GM12878 (cell line): ENCODE results near the gene CPNE4. TPM values are rescaled to one million over a fixed set of nuclear protein-coding genes. Genes with fewer than 3 reads are reported as not detected.

Experiments
- ATAC-seq: fragments of 200-7000 bp; cut with Tn5 transposase; 3 replicates; pipeline ENCODE4 v1.9.1; 2020; ENCODE audit warnings: mild to moderate bottlenecking, moderate library complexity
- BruUV-seq: library from RNA; stranded (reverse); fragments of 400-500 nt; replicated peaks from 2 replicates; lab custom pipeline; 2021; lab: Mats Ljungman, UMichigan
- CTCF ChIA-PET: fragments of 300-600 bp; sonication (Branson Sonifier 250); formaldehyde crosslinking; extraction: SDS; loops from one replicate; lab custom pipeline; 2021; ENCODE audit warnings: inconsistent platforms; lab: Yijun Ruan, JAX
- POLR2A ChIA-PET: fragments of 350-600 bp; formaldehyde crosslinking; extraction: SDS; loops from one replicate; lab custom pipeline; 2021; ENCODE audit warnings: inconsistent platforms; lab: Charles Lee
- RAD21 ChIA-PET: fragments of 300-600 bp; sonication (Branson Sonifier 250); formaldehyde crosslinking; loops from one replicate; lab custom pipeline; 2023; ENCODE audit warnings: antibody characterized with exemption; ENCODE audit not compliant: unreplicated experiment; lab: Charles Lee
- SMC1A ChIA-PET: fragments of 300-600 bp; sonication (Branson Sonifier 250); formaldehyde crosslinking; loops from one replicate; lab custom pipeline; 2023; ENCODE audit not compliant: unreplicated experiment, uncharacterized antibody; lab: Charles Lee
- DNase-seq: peaks from one replicate; pipeline ENCODE4 v3.0.0-alpha.2; 2011; ENCODE audit warnings: low read depth, low spot score
- FAIRE-seq: peaks from 3 replicates; lab custom pipeline; 2011; peaks lifted over from hg19 to GRCh38; lab: Jason Lieb, UNC
- H2AFZ ChIP-seq: 2 replicates; pipeline ENCODE4 v1.6.0; 2011; ENCODE audit warnings: low read depth, low read length, control low read depth; ENCODE audit not compliant: control insufficient read depth
- H3K27ac ChIP-seq: 2 replicates; pipeline ENCODE4 v1.5.1; 2011; ENCODE audit warnings: control low read depth; ENCODE audit not compliant: control insufficient read depth, insufficient read depth
- H3K27me3 ChIP-seq, 2 experiments: replicated peaks in 1 of 2; 2 replicates each; pipeline versions ENCODE4 v1.6.0 to v1.6.1; 2011; ENCODE audit warnings: low read length in 1 of 2; ENCODE audit not compliant: control insufficient read depth in 2 of 2, insufficient read depth in 2 of 2
- H3K36me3 ChIP-seq, 2 experiments: 2 replicates each; pipeline ENCODE4 v1.5.1; 2011; ENCODE audit warnings: low read length in 1 of 2; ENCODE audit not compliant: control insufficient read depth in 2 of 2, insufficient read depth in 2 of 2
- H3K4me1 ChIP-seq: 2 replicates; pipeline ENCODE4 v1.6.1; 2011; ENCODE audit warnings: mild to moderate bottlenecking, low read length, moderate library complexity, mixed read lengths; ENCODE audit not compliant: control insufficient read depth, insufficient read depth
- H3K4me2 ChIP-seq: 2 replicates; pipeline ENCODE4 v1.6.0; 2011; ENCODE audit warnings: control low read depth; ENCODE audit not compliant: control insufficient read depth, insufficient read depth
- H3K4me3 ChIP-seq: fragments of 200-600 bp; sonication (generic); 2 replicates; pipeline ENCODE4 v1.5.1; 2016
- H3K79me2 ChIP-seq: 2 replicates; pipeline ENCODE4 v1.6.0; 2011; ENCODE audit warnings: low read length; ENCODE audit not compliant: control insufficient read depth, insufficient read depth
- H3K9ac ChIP-seq: 2 replicates; pipeline ENCODE4 v1.8.0; 2011; ENCODE audit warnings: low read length, control low read depth, mixed read lengths; ENCODE audit not compliant: control insufficient read depth, insufficient read depth
- H3K9me3 ChIP-seq: replicated peaks from 3 replicates; pipeline ENCODE4 v1.5.1; 2011; ENCODE audit warnings: mild to moderate bottlenecking, low read length; ENCODE audit not compliant: control insufficient read depth, insufficient read depth
- H4K20me1 ChIP-seq: 2 replicates; pipeline ENCODE4 v1.6.0; 2011; ENCODE audit not compliant: control insufficient read depth, insufficient read depth
- BCL11A ChIP-seq: IDR thresholded peaks from 2 replicates; pipeline ENCODE4 v1.6.1; 2011; ENCODE audit warnings: low read depth, low read length
- BMI1 ChIP-seq: fragments of 450-650 bp; IDR thresholded peaks from 2 replicates; pipeline ENCODE4 v1.6.1; 2016; ENCODE audit warnings: mild to moderate bottlenecking, moderate library complexity, borderline replicate concordance
- CBX5 ChIP-seq: sonication (generic); IDR thresholded peaks from 2 replicates; pipeline ENCODE4 v1.6.1; 2016; ENCODE audit warnings: low read depth, moderate library complexity, mild to moderate bottlenecking, inconsistent platforms
- E2F8 ChIP-seq: fragments of 450-650 bp; IDR thresholded peaks from 2 replicates; pipeline ENCODE4 v1.6.1; 2018; ENCODE audit warnings: mild to moderate bottlenecking, low read depth, moderate library complexity; ENCODE audit not compliant: partially characterized antibody
- HDAC6 ChIP-seq: fragments of 200-600 bp; sonication (generic); IDR thresholded peaks from one replicate; pipeline ENCODE4 v1.8.0; 2017; ENCODE audit warnings: antibody characterized with exemption; ENCODE audit not compliant: unreplicated experiment
- IKZF1 ChIP-seq: fragments of 450-650 bp; conservative IDR thresholded peaks from 2 replicates; pipeline ENCODE4 v1.6.1; 2017; ENCODE audit warnings: antibody characterized with exemption, mild to moderate bottlenecking
- IRF4 ChIP-seq: IDR thresholded peaks from 2 replicates; pipeline ENCODE4 v1.6.1; 2011; ENCODE audit warnings: low read depth, low read length
- JUNB ChIP-seq: IDR thresholded peaks from 2 replicates; pipeline ENCODE4 v1.6.1; 2016; ENCODE audit warnings: antibody characterized with exemption, mild to moderate bottlenecking
- MAX ChIP-seq: IDR thresholded peaks from 2 replicates; pipeline ENCODE4 v1.6.1; 2012; ENCODE audit warnings: low read depth, low read length, improper control_type of control experiment
- NFYB ChIP-seq: IDR thresholded peaks from 2 replicates; pipeline ENCODE4 v1.6.1; 2011; ENCODE audit warnings: low read depth, mild to moderate bottlenecking, low read length, improper control_type of control experiment, moderate library complexity; ENCODE audit not compliant: insufficient read depth
- NKRF ChIP-seq: fragments of 450-650 bp; conservative IDR thresholded peaks from 2 replicates; pipeline ENCODE4 v1.6.1; 2017; ENCODE audit warnings: mild to moderate bottlenecking, moderate library complexity
- POLR2AphosphoS5 ChIP-seq: IDR thresholded peaks from 2 replicates; pipeline ENCODE4 v1.6.1; 2011; ENCODE audit warnings: mild to moderate bottlenecking, low read length, inconsistent platforms
- RAD51 ChIP-seq: fragments of 450-650 bp; IDR thresholded peaks from 2 replicates; pipeline ENCODE4 v1.6.1; 2016; ENCODE audit warnings: moderate library complexity, mild to moderate bottlenecking, inconsistent platforms
- SKIL ChIP-seq: fragments of 450-650 bp; IDR thresholded peaks from 2 replicates; pipeline ENCODE4 v1.6.1; 2017; ENCODE audit warnings: mild to moderate bottlenecking, low read depth, inconsistent platforms; ENCODE audit not compliant: poor library complexity, severe bottlenecking
- STAT1 ChIP-seq: fragments of 450-650 bp; conservative IDR thresholded peaks from 2 replicates; pipeline ENCODE4 v1.6.1; 2014; ENCODE audit warnings: antibody characterized with exemption, mild to moderate bottlenecking
- ZBED1 ChIP-seq: IDR thresholded peaks from 2 replicates; pipeline ENCODE4 v1.6.1; 2016; ENCODE audit warnings: borderline replicate concordance
- ZNF24 ChIP-seq: fragments of 450-650 bp; IDR thresholded peaks from 2 replicates; pipeline ENCODE4 v1.6.1; 2017; ENCODE audit warnings: antibody characterized with exemption, mild to moderate bottlenecking
- ZNF622 ChIP-seq: fragments of 450-650 bp; IDR thresholded peaks from 2 replicates; pipeline ENCODE4 v1.6.1; 2017; ENCODE audit warnings: mild to moderate bottlenecking, inconsistent platforms
- ZZZ3 ChIP-seq: IDR thresholded peaks from 2 replicates; pipeline ENCODE4 v1.6.1; 2011; ENCODE audit warnings: low read depth; ENCODE audit not compliant: control insufficient read depth, insufficient read length
- in situ Hi-C: fragments of 300-500 bp; cut with MboI; formaldehyde crosslinking; loops from 9 replicates; pipeline ENCODE4 v1.14.3; 2018; ENCODE audit warnings: mixed read lengths
- intact Hi-C: fragments of 100-400 bp; cut with micrococcal nuclease; formaldehyde crosslinking; loops from one replicate; pipeline ENCODE4 v1.14.2; 2022; ENCODE audit not compliant: unreplicated experiment
- polyA plus RNA-seq, 11 experiments: library from polyadenylated mRNA; depleted of rRNA in 4 of 11; unstranded in 6 of 11; stranded (reverse) in 5 of 11; fragments of >200 nt; fragmentation: Nextera tagmentation in 4 of 11; fragmentation: Illumina TruSeq in 1 of 11; extraction: Ambion mirVana in 4 of 11; extraction: Trizol in 1 of 11; gene quantifications; 1 replicate in 1 of 11; 2 replicates in 10 of 11; pipeline versions ENCODE4 v1.2.1 to v1.2.3, GENCODE V29; 2011 to 2016; ENCODE audit warnings: inconsistent platforms in 2 of 11, missing spikeins in 2 of 11, low read depth in 1 of 11
- total RNA-seq, 4 experiments: library from RNA; depleted of rRNA in 3 of 4; stranded (reverse); fragments of >200 nt in 3 of 4; fragmentation: Illumina TruSeq in 1 of 4; extraction: Trizol in 1 of 4; gene quantifications; 2 replicates each; pipeline versions ENCODE4 v1.2.1 to v1.2.3, GENCODE V29; 2013 to 2021

The CPNE4 gene
- total and polyA plus RNA-seq, 10 of the 15 experiments (the other 5 are each of a cell fraction or from before 2014, with no cell fraction given), result 0.17 to 1.9 (median 0.48) TPM; not detected in 1

GRCh38 chr3:131756405-131756804, 278.4 kb downstream of the CPNE4 start (continued):
- TF ChIP-seq SKIL (no peak), NFYB (no peak), MAX (no peak)

- no peaks in the 10 kb centered on the region for H3K36me3 ChIP-seq
- no peak overlapping the region for H3K4me2 ChIP-seq
- no peaks in the 10 kb centered on the region; the same call in 2 of the 3 replicates for H3K9me3 ChIP-seq
- ChIA-PET POLR2A (no interaction called here), CTCF (interaction anchor here (0.9 to 1.1 kb wide), 2 partner anchors 19 to 39 kb away, joined by 4 to 5 read pairs; no protein-coding TSS in a partner anchor), RAD21 (no interaction called here), SMC1A (interaction anchor here (0.8 to 0.9 kb wide), 2 partner anchors 11 to 17 kb away, joined by 3 read pairs; no protein-coding TSS in a partner anchor)
- H4K20me1 ChIP-seq, result no peaks in the 10 kb centered on the region
- no peak for FAIRE-seq
- DNase-seq, result no peak
- ATAC-seq, result no peak
- H3K4me3 ChIP-seq, result no peak overlapping the region
- no peak overlapping the region for H3K9ac ChIP-seq
- H3K27ac ChIP-seq, result no peak overlapping the region
- no peaks in the 10 kb centered on the region for H3K4me1 ChIP-seq
- H2AFZ ChIP-seq, result no peak overlapping the region
- no peaks in the 10 kb centered on the region for H3K79me2 ChIP-seq
- H3K27me3 ChIP-seq, result no peaks in the 10 kb centered on the region
- in situ Hi-C loops (no loop called here), intact Hi-C loops (no loop called here)
- BruUV-seq, result no TSS peak
- TF ChIP-seq ZBED1 (no peak), ZNF24 (no peak), BCL11A (no peak), HDAC6 (no peak), E2F8 (no peak), IKZF1 (no peak), STAT1 (no peak), RAD51 (no peak), NKRF (no peak), ZZZ3 (no peak), BMI1 (no peak), CBX5 (no peak), JUNB (no peak), POLR2AphosphoS5 (no peak), ZNF622 (no peak), IRF4 (no peak)
These were observed 279.4 kb downstream of the CPNE4 start for GRCh38 chr3:131755380-131755779.
